Right atrium auricular region (tissue), 2 donors: ENCODE results near the gene CRYBB3. TPM values are rescaled to one million over a fixed set of nuclear protein-coding genes. Genes with fewer than 3 reads are reported as not detected.
"Not testable (repeated sequence)": the region's sequence is repeated elsewhere in the genome, so short reads cannot be mapped to it uniquely, and the experiment has no call there.

Experiments
- DNase-seq: peaks from one replicate; pipeline ENCODE4 v3.0.0-alpha.2; 2019; ENCODE audit warnings: low spot score
- H3K27ac ChIP-seq, 2 donors: fragments of 200-600 bp; sonication (generic); 1 replicate in 1 of 2; 2 replicates in 1 of 2; pipeline ENCODE4 v1.5.1; 2016 to 2019
- H3K27me3 ChIP-seq, 2 donors: fragments of 200-600 bp; sonication (generic); one replicate each; pipeline versions ENCODE4 v1.5.1 to v1.6.0; 2017 to 2019
- H3K36me3 ChIP-seq: fragments of 200-600 bp; sonication (generic); one replicate; pipeline ENCODE4 v1.5.1; 2016
- H3K4me1 ChIP-seq, 2 donors: fragments of 200-600 bp; sonication (generic); one replicate each; pipeline versions ENCODE4 v1.5.1 to v1.6.0; 2017 to 2019
- H3K4me3 ChIP-seq, 2 donors: fragments of 200-600 bp; sonication (generic); 1 replicate in 1 of 2; 2 replicates in 1 of 2; pipeline ENCODE4 v1.5.1; 2017 to 2019; ENCODE audit warnings: mild to moderate bottlenecking in 1 of 2, moderate library complexity in 1 of 2
- H3K9me3 ChIP-seq, 2 donors: fragments of 200-600 bp; sonication (generic); one replicate each; pipeline ENCODE4 v1.5.1; 2019
- CTCF ChIP-seq, 2 donors: fragments of 200-600 bp; sonication (generic); IDR thresholded peaks; one replicate each; pipeline ENCODE4 v1.5.1; 2019; ENCODE audit warnings: antibody characterized with exemption in 2 of 2
- total RNA-seq, 2 donors: library from RNA; depleted of rRNA; stranded (reverse); fragments of >200 nt; gene quantifications; one replicate each; pipeline ENCODE4 v1.1.0, GENCODE V29; 2016

Gene CRYBB3
- total RNA-seq, 2 donors from 2014 or later: not detected

- no peak overlapping the region for H3K4me3 ChIP-seq
- no peak for TF ChIP-seq CTCF (IDR thresholded peaks at IDR 0.05)
- no peaks in the 10 kb centered on the region for H3K27me3 ChIP-seq
- H3K9me3 ChIP-seq: no peaks in the 10 kb centered on the region
- no peak overlapping the region for H3K27ac ChIP-seq
- no peaks in the 10 kb centered on the region for H3K36me3 ChIP-seq
- DNase-seq: no peak
- H3K4me1 ChIP-seq: peaks cover 0 to 6% of the 10 kb centered on the region in 2 donors
Measured at GRCh38 chr22:25236417-25236816, 36.8 kb downstream of the CRYBB3 start.

GRCh38 chr22:25237503-25237902, 37.8 kb downstream of the CRYBB3 start:
- TF ChIP-seq CTCF (IDR thresholded peaks at IDR 0.05): no peak
- H3K4me3 ChIP-seq: no peak overlapping the region
- no peaks in the 10 kb centered on the region for H3K27me3 ChIP-seq

GRCh38 chr22:25238058-25238457, 38.4 kb downstream of the CRYBB3 start:
- not testable (repeated sequence) for H3K4me1 ChIP-seq, H3K27ac ChIP-seq, H3K9me3 ChIP-seq, H3K36me3 ChIP-seq, H3K4me3 ChIP-seq, DNase-seq, H3K27me3 ChIP-seq

More at GRCh38 chr22:25237503-25237902, 37.8 kb downstream of the CRYBB3 start:
- H3K9me3 ChIP-seq: no peaks in the 10 kb centered on the region
- no peaks in the 10 kb centered on the region for H3K36me3 ChIP-seq
- no peak for DNase-seq
- no peak overlapping the region for H3K27ac ChIP-seq
- peaks cover 0 to 6% of the 10 kb centered on the region in 2 donors for H3K4me1 ChIP-seq

GRCh38 chr22:25255169-25255568, 55.5 kb downstream of the CRYBB3 start:
- H3K36me3 ChIP-seq, H3K27ac ChIP-seq, H3K4me3 ChIP-seq, DNase-seq, H3K9me3 ChIP-seq, H3K4me1 ChIP-seq, H3K27me3 ChIP-seq: not testable (repeated sequence)

Other genes starting within 250 kb of the CRYBB3 start
- gene KIAA1671, start 247.1 kb upstream of the CRYBB3 start, total RNA-seq: 10 to 100 TPM; 16.8 to 21.7 TPM
- gene CRYBB2, start 19.8 kb downstream of the CRYBB3 start, total RNA-seq: not detected